HFFc6 (cell line): ENCODE measurements around the gene SUPV3L1. TPM values are rescaled to one million over a fixed set of nuclear protein-coding genes. Genes with fewer than 3 reads are reported as not detected.

ENCODE experiments used
- DNase-seq: peaks from one replicate; pipeline ENCODE4 v3.0.0-alpha.2; 2018
- H3K27ac Mint-ChIP-seq: 2 replicates; pipeline ENCODE4 v1.8.0; 2020; ENCODE audit warnings: mild to moderate bottlenecking, mixed read lengths
- H3K27me3 Mint-ChIP-seq: 2 replicates; pipeline ENCODE4 v1.8.0; 2021; ENCODE audit warnings: mild to moderate bottlenecking, moderate library complexity, mixed read lengths; ENCODE audit not compliant: insufficient read depth
- H3K36me3 Mint-ChIP-seq: 2 replicates; pipeline ENCODE4 v1.8.0; 2021; ENCODE audit warnings: low read depth, mixed read lengths
- H3K4me1 Mint-ChIP-seq: 2 replicates; pipeline ENCODE4 v1.8.0; 2020; ENCODE audit warnings: low read depth, mixed read lengths
- H3K4me3 Mint-ChIP-seq: 2 replicates; pipeline ENCODE4 v1.8.0; 2020; ENCODE audit warnings: mild to moderate bottlenecking, moderate library complexity, mixed read lengths
- H3K9me3 Mint-ChIP-seq: 2 replicates; pipeline ENCODE4 v1.8.0; 2020; ENCODE audit warnings: mild to moderate bottlenecking, mixed read lengths
- CTCF ChIP-seq: fragments of 200-600 bp; sonication (generic); IDR thresholded peaks from 2 replicates; pipeline ENCODE4 v1.5.0; 2021; ENCODE audit warnings: antibody characterized with exemption, mild to moderate bottlenecking
- total RNA-seq, 6 experiments: library from RNA; stranded (reverse); fragmentation: NEBNext Ultra II Directional; extraction: Animal tissue kit (Norgen Biotek cat#: 25700); gene quantifications; 2 replicates in 1 of 6; 3 replicates in 5 of 6; pipeline ENCODE4 v1.2.3, GENCODE V29; 2021

The SUPV3L1 gene
- total RNA-seq, 6 experiments from 2014 or later = 26.4 to 31.0 (median 28.9) TPM

DNA sequence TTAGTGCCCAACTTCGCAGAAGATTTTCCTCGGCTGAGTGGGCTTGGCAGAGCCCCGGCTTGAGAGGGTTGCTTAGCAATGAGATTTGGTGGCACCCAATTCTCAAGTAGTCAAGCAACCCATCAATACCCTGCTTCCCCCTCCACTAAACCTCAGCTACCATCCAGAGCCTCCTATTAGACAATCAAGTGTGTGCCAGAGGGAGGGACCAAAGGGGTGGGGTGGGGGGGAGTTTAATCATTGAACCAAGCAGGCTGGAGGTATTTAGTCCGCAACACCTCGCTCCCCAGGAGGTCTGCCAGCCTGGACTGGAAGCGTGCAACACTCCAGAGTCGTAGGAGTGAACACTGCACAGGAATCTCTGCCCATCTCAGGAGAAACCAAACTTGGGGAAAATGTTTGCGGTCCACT is 40.0 kb downstream of the SUPV3L1 start, which contains the start of gene HKDC1:
HKDC1 (plus strand) TSS at position 292 of the 411 bp plus-strand sequence; CDS start at position 396, 104 bp downstream.
- no peak for DNase-seq
- no peaks in the 10 kb centered on the region for H3K36me3 Mint-ChIP-seq
- H3K27me3 Mint-ChIP-seq = no peaks in the 10 kb centered on the region
- no peak for TF ChIP-seq CTCF
- H3K9me3 Mint-ChIP-seq = no peaks in the 10 kb centered on the region
- no peak within 1 kb of the TSS for H3K4me3 Mint-ChIP-seq
- no peak within 1 kb of the TSS; the same call in 1 of the 2 replicates for H3K27ac Mint-ChIP-seq
- H3K4me1 Mint-ChIP-seq = peaks cover 62% of the 10 kb centered on the region

- no peak for DNase-seq
- TF ChIP-seq CTCF = no peak
- Mint-ChIP-seq H3K27me3 (no peaks in the 10 kb centered on the region), H3K27ac (no peak overlapping the region), H3K4me1 (peaks cover 62% of the 10 kb centered on the region), H3K9me3 (no peaks in the 10 kb centered on the region), H3K36me3 (no peaks in the 10 kb centered on the region), H3K4me3 (no peak overlapping the region)
Measured at GRCh38 chr10:69220507-69220906, 40.5 kb downstream of the SUPV3L1 start.

GRCh38 chr10:69222157-69223027 is 42.4 kb downstream of the SUPV3L1 start:
- Mint-ChIP-seq H3K36me3 (no peaks in the 10 kb centered on the region), H3K27me3 (no peaks in the 10 kb centered on the region)

DNA sequence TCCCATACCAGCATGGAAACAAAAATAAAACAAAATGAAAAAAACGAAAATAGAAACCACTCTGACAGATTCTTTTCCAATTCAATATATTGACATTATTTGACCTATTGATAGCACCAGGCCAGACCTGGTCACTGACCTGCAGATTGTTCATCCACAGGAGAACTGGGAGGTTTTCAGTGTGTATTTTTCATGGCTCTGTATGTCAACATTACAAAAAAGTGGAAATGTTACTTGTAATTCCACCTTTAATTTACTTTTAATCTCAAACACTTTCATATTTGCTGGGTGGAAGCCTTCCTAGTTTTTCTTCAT is 43.0 kb downstream of the SUPV3L1 start:
- TF ChIP-seq CTCF = no peak
- no peaks in the 10 kb centered on the region for H3K36me3 Mint-ChIP-seq
- DNase-seq = no peak
- H3K4me1 Mint-ChIP-seq = peaks cover 51% of the 10 kb centered on the region
- H3K27me3 Mint-ChIP-seq = no peaks in the 10 kb centered on the region
- peak overlapping the region; percentile 7; the same call in 1 of the 2 replicates for H3K4me3 Mint-ChIP-seq
- peak overlapping the region; percentile 43; the same call in 1 of the 2 replicates for H3K27ac Mint-ChIP-seq
- H3K9me3 Mint-ChIP-seq = no peaks in the 10 kb centered on the region

More at GRCh38 chr10:69222157-69223027, 42.4 kb downstream of the SUPV3L1 start:
- Mint-ChIP-seq H3K9me3 (no peaks in the 10 kb centered on the region), H3K4me1 (peaks cover 51% of the 10 kb centered on the region), H3K27ac (peak overlapping the region; percentile 43), H3K4me3 (peak overlapping the region; percentile 7; the same call in 1 of the 2 replicates)
- peak; percentile 45 for DNase-seq
- peak; percentile 83 for TF ChIP-seq CTCF

DNA sequence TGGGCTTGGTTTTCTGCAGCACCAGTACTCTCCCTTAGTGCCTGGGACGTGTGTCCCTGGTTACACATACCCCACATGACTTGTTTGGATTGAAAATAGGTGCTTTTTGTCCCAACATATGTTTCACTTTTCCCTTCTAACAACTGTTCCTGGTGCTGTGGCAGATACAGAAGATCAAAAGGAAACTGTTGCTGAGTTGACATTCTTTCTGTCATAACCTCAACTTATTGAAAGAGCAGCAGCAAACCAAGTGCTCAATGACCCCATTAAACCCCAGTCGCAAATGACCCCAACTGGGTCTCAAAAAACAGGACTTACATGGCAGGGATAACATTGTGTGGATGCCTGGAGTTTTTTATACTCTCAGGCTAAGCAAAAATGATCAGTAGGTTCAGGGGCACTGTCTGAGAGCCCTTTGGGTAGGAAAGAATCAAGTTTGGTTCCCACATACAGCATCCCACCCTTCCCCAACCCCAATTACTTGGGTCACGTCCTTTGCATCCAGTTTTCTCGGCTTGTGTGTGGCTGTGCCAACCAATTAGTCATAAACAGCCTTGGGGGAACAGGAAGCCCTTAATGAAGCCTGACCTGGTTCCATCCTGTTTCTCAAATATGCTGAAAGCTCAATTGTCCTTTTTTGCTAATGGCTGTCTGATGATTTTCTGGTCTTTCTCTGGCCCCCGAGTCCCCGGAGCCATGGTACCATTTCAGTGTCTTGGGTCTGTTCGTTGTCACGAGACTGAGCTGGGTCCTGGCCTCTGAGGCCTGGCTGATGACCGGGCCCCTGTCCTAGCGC is 45.0 kb downstream of the SUPV3L1 start:
- H3K4me1 Mint-ChIP-seq = peaks cover 63% of the 10 kb centered on the region
- H3K4me3 Mint-ChIP-seq = no peak overlapping the region
- peak; percentile 38 for DNase-seq
- H3K27me3 Mint-ChIP-seq = peaks cover 2% of the 10 kb centered on the region; the same call in 1 of the 2 replicates
- TF ChIP-seq CTCF = no peak
- H3K36me3 Mint-ChIP-seq = no peaks in the 10 kb centered on the region
- H3K27ac Mint-ChIP-seq = peak overlapping the region; percentile 28
- H3K9me3 Mint-ChIP-seq = no peaks in the 10 kb centered on the region
